GM10266 (cell line): ENCODE data around the gene LAMA2.

Experiments
- DNase-seq: peaks from one replicate; pipeline ENCODE4 v3.0.0; 2012; ENCODE audit errors: extremely low spot score
- TF ChIP-seq, protein P1 (sequence below): IDR thresholded peaks from 2 replicates; pipeline ENCODE4 v1.5.1; 2012; ENCODE audit warnings: mild to moderate bottlenecking, low read depth; ENCODE audit not compliant: control insufficient read depth, insufficient read depth; ENCODE audit errors: missing control alignments

LAMA2 gene

DNA sequence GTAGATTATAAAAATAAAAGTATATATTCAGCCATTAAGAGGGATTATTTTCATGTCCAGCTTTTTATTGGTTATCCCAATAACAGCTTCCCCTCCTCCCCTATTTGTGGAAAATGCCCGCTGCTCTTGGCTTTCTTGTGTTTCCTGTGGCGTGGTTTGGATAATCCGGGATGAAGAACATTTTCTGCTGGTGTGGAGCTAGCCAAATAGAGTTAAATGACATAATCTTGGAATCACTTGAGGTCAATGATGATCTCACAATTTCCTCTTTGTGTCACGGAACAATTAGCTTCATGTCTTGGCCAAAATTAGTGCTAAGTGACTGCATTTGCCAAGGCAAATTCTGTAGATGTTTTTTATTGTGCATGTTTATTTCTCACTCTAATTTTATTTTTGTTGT, 394.0 kb downstream of the LAMA2 start:
- no peak for DNase-seq
- TF ChIP-seq, protein P1, sequence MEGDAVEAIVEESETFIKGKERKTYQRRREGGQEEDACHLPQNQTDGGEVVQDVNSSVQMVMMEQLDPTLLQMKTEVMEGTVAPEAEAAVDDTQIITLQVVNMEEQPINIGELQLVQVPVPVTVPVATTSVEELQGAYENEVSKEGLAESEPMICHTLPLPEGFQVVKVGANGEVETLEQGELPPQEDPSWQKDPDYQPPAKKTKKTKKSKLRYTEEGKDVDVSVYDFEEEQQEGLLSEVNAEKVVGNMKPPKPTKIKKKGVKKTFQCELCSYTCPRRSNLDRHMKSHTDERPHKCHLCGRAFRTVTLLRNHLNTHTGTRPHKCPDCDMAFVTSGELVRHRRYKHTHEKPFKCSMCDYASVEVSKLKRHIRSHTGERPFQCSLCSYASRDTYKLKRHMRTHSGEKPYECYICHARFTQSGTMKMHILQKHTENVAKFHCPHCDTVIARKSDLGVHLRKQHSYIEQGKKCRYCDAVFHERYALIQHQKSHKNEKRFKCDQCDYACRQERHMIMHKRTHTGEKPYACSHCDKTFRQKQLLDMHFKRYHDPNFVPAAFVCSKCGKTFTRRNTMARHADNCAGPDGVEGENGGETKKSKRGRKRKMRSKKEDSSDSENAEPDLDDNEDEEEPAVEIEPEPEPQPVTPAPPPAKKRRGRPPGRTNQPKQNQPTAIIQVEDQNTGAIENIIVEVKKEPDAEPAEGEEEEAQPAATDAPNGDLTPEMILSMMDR = no peak

DNA sequence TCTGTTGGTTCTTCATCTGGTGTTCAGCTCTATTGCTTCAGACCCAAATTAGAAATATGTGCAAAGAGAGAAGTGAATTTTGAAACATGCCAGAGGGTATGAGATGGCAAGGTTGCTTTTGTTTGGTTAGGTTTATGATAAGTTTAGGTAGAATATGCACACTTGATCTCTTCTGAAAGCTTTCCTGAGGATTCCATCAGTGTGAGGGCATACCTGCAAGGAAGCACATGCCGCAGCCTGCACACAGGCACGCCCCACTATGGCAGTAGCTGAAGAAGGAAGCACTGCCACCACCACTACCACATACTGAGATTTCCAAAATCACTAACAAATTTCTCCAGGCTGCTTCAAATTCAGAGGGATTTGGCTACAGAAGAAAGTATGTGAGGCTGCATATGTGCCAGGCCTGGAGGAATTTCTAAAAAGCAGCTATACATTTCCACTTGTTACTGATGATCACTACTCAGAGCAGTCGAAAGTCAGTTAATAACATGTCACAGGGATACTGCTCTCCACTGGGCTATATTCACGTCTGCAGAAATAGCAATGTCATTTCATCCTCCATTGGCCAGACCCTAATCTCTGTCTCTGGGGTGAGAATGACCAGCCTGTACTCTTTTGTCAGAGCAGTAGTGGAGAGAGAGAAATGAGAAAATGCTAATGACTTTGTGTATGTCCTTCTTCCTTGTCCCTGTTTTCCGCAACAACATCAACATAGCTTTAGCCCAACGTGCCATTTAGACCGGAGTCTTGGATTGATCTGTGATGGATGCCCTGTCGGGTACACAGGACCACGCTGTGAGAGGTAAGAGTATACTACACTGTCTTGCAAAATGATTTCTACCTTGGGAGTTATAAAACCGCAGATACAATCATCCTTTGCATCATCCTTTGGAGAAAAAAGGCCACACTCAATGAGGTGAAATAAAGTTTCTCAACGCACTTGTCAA, 396.7 kb downstream of the LAMA2 start:
- no peak for DNase-seq

DNA sequence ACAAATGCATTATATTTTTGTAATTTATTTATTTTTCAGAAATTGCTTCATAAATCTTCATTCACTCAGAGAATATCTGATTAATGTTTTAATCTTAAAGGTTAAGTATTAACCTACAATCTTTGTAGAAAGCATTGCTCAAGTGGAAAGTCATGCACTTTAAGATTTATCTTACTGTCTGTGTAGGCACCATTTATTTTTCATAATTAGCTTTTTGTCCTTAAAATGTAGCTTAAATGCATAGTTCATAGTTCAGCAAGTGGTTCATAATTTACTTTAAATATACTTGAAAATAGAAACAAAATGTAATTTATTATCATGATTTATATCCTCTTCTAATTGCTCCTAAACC, 397.3 kb downstream of the LAMA2 start:
- no peak for DNase-seq
- TF ChIP-seq, protein P1 = no peak

More for the DNA sequence above, 396.7 kb downstream of the LAMA2 start:
- TF ChIP-seq, protein P1 = no peak

DNA sequence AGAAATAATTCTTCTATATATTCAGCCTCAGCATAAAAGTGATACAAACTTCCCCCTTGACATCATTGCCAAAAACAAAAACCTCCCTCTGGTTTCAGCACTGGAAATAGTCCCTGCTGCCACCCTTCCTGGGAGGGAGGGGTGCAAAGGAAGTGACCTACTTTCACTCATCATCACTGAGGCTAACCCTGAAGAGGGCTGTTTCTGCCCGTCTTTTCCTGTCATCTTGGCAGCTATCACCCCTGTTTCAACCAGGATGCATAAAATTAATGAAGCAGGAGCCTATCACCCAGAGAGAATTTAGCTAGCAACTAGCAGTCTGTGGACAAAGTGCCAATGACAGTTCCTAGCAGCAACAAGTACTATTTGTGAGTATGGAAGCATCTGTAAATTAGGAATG, 397.8 kb downstream of the LAMA2 start:
- peak; percentile 3 for DNase-seq
- TF ChIP-seq, protein P1 = no peak

DNA sequence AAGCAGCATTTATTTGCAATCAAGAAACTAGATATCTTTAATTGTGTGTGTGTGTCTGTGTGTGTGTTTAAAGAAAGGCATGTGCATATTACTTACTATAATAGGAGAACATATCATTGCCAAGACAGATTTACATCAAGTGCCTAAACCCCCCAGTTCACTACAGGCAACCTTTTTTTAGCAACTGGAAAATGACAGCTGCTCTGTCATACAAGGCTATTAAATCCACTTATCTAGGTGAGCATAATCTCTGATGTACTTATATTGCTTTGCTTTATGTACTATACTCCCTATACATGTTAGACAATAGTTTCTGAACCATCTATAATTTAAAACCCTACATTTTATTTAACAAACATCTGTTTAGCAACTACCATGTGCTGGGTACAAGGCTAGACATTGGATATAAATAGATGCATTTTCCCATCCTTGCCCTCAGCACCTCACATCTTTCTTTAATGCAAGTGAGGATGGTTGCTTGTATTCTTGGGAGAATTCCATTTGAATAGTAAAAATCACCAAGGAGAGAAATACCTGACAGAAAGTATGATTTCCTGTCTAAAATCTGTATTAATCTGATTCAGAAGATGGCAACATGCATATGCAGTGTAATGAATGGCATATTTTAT, 398.3 kb downstream of the LAMA2 start:
- TF ChIP-seq, protein P1 = no peak
- DNase-seq = no peak

DNA sequence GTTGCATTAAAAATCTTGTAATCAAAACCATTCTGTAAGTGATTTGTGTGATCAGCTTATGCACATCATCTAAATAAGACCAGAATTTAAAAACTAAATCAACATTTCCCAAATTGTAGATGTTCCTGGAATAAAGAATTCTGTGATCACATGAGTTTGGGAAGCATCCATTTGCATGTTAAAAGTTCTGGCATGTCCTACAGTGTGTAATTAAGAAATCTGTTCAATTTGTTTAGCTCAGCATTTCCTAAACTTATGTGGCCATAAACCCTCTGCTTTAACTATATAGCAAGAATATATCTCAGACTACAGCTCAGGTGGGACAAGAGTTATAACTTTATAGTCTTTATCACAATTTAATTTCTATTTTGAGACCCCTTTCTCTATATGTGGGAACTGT, 399.1 kb downstream of the LAMA2 start:
- no peak for DNase-seq
- TF ChIP-seq, protein P1 = no peak

DNA sequence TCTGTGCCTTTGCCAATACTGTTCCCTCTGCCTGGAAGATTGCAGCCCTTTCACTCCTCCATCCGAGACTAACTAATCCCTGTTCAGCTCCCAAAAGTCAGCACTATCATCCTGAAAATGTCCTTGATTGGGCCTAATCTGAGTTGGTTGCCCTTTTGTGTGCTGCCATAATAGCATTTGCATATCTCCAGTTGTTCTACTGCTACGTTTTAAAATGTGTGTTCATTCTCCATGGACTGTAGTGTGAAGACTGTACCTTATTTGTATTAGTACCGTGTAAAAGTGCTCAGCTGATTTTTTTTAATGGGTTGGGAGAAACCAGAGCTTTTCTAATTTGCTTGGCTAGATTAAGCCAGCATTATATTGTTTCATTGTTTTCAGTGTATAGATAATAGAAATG, 401.3 kb downstream of the LAMA2 start:
- DNase-seq = no peak
- TF ChIP-seq, protein P1 = no peak
